ENCODE data around the gene FMN1.

The FMN1 gene

DNA sequence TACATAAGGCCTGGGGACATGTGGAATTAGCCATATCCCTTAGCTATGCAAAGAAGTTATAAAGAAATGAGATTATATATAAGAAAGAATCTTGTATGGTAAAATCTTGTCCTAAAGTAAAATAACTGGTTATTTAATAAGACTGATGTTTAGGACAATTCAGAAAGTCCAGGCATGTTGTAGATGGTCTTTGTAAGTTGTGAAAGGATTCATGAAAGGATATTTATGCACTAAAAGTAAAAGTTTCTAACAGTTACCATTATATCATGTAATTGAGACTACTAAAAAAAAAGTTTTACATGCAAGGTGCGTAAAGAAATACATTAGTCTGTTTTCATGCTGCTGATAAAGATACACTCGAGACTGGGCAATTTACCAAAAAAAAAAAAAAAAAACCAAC lies 146.3 kb downstream of the FMN1 start:
- no peak for DNase-seq

DNA sequence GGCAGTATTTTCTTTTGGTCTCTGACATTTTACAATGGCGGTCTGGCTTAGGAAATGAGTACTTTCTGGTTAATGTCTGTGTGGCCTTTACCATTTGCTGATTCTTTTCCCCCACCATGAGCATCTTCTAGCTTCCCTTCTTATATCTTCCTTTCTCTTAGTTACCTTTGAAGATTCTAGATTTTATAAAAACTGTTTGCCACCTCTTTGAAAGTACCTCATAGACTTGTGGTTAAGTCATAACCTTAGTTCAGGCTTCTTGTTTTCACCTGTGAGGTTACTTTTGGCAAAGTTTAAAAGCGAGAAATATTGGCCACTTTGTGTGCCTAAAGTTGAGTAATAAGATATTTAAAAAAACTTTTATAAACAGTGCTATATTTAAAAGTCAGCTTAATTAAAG lies 147.4 kb downstream of the FMN1 start:
- DNase-seq = no peak

DNA sequence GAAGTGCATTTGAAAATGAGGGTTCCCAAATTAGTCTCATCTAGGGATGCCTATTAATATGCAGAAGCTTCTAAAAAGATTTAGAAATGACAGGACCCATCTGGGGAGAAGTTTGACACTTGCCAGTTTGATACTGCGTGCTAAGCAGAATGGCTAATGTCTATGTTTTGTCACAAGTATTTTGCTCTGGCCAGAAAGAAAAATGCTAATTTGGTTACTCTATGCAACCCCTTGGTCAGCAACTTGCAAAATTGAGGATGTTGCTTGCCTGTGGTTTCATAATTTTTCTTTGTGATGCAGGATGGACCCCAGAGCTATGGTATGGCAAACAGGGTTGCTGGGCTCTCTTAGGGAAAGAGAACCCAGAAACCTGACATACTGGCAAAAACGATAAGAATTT lies 148.2 kb downstream of the FMN1 start:
- DNase-seq = no peak

DNA sequence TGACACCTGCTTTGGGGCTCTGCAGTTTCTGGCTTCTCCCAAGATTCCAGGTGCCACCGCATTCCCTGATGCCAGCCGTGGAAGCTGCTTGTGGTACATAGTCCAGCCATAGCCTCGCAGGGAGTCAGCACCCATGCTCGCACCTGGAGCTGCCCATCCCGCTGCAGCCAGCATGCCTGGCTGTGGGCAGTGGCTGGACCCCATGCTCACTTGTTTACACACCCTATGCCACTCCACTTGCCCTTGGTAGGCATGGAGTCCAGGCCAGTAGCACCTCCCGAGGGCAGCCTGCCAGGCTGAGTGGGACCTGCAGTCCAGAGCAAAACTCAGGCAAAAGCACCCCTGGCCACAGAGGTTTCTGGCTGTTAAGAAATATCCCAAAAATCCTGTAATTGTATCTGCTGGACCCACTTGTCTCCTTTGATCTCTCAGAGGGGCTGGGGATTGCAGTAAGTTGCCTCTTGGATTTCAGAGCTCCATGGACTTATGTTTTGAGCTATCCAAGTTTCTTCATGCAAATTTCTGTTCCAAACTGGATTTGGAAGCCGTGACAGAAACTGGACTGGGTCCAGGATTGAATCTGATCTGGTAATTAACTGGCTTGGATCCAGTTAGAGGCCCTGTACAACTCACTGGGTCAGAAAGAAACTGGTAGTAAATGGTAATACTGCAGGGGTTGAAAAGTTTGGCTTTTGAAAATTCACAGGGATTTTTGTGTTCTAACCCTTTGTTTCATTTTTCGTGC lies 149.3 kb downstream of the FMN1 start:
- DNase-seq = no peak

DNA sequence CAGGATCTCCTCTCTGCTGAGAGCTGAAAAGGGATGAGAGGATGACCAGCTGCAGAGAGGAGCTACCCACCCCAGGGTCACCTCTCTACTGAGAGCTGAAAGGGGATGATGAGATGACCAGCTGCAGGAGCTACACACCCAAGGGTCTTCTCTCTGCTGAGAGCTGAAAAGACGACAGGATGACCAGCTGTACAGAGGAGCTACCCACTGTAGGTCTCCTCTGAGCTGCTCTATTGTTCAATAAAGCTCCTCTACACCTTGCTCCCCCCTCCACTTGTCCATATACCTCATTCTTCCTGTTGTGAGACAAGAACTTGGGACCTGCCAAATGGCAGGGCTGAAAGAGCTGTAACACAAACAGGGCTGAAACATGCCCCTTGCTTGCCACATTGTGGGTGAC lies 149.9 kb downstream of the FMN1 start:
- DNase-seq = no peak

DNA sequence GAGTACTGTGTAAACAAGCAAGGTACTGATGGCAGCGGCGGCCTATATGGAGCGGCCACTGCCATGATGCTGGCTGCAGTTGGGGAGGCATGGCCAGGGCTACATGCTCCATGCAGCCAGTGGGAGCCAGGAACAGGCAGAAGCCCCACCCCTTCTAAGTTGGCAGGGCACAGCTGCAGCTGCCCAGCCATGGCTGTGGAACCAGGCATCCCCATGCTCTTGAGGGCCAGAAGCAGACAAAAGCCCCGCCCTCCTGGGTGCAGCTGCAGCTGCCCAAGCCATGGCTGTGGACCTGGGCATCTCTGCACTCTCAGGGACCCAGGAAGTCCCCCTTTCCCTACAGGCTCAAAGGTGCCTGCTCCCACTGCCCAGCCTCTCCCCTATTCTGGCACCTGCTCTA lies 150.9 kb downstream of the FMN1 start:
- DNase-seq = no peak

DNA sequence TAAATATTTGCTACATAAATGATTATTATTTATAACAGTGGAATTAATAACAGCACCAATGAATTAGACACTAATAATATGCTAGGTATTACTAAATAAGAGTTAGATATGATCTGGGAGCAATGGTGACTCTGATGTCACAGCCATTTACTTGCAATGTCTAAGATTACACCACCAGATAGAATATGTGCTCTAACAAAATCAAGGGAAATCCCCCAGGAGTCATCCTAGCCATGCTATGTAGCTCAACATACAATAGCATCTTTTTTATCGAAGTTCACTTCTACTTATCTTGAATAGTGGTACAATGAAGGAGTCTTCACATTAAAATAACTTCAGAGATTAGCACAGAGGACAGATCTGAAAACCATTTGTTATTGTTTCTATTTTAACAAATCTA lies 154.0 kb downstream of the FMN1 start:
- no peak for DNase-seq

DNA sequence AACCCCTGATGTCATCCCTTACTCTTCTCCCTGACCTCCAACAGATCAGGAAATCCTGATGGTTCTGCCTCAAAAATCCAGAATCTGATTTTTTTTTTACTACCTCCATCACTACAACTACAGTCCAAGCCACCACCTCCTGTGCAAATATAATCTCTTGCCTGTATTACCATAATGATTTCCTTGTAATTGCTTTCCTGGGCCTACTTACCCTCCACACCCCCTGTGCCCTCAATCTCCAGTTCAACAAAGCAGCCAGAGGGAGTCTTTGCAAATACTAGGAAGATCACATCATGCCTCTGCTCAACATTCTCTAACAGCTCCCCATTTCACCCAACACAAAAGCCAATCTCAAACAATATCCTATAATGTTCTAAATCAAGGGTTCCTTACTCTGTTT lies 159.9 kb downstream of the FMN1 start:
- no peak for DNase-seq

DNA sequence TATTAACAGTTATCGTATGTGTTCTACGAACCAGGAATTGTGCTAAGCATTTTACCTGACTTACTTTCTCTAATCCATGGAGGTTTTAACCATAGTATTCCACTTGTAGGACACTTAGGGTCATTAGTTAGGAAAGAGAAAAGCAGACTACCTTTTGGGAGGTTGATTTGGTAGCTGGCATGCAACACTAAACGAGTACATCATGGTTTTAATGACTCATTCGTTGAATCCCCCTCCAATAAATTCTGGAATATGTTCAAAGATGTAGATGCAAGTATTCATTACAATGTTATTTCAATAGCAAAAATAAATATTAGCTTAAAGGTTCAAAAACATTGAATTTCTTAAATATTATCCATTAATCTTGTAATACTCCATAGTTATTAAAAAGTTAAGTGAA lies 162.5 kb downstream of the FMN1 start:
- no peak for DNase-seq

DNA sequence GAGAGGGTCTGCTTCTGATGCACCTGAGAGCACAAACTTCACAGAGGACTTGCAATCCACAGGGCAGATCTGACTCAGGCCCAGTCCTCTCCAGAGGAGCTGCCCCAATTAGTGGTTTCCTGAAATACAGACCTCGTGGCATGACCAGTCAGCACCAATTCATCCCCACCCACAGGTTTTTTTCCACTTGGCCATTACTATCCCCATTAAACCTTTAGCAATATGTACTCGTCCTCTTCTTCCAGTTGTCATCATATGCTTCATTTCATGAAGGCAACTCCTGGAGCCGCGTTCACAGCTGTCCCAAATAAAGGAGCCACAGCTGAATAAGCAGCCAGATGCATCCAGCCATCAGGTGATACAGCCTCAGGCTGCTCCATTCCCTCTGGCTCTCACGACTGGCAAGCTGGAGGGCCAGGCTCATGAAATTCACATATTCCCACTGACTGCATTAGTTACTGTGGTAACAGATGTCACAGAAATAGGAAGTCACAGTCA lies 163.1 kb downstream of the FMN1 start:
- peak; percentile 35 for DNase-seq

DNA sequence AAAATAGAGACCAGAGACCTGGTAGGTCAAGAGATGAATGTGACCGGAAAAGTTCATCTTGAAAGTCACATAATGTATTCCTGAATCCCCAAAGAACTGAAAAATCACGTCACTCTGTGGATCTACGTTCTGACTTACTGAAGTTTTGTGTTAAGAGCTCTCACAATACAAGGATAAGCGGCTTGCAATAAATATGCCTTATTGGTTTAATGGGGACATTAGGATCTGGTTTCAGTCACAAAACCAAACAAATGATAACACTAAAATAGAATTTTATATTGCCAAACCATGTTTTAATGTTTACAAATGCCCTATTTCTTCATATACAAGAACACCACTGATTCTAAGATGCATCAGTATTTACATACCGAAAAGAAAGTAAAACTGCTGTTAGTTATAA lies 164.2 kb downstream of the FMN1 start:
- DNase-seq = no peak

DNA sequence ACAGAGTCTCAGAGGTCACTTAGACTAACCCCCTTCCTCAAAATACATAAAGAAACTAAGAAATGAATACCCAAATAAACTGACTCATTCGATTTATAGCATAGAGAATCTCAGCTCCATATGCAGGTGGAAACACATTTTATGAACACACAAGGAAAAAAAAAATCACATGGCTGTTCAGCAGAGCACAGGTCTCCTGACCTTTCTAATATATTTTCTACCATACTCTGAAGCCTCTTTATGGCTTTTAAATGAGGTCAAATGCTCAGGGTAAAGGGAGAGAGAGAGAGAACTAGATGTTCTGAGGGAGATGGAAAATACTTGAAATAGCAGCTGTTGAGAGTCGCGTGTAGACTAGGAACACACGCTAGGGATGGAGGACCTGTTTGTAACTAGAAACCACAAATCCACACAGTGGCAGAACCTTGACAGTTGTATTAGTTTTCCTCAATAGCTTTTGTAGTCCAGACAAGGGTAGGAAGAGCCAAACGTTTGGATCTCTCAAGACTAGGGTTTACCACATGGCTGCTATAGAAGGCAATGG lies 165.3 kb downstream of the FMN1 start:
- no peak for DNase-seq

DNA sequence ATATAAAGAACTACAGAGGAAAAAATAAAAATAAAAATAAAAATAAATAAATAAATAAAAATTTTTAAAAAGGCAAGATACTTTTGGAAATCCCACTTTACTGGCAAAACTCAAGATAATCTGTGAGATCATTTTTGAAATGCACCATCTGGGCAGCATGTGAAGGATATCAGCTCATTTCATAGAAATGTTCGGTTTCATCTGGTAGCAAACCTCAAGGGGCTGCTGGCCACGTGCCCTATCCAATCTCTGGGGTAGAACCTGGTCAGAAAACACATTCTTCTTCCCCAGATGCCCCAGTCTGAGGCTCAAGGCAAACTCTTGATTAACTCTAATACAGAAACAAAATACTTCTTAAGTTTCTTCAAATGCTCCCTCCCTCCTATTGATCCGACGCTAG lies 166.0 kb downstream of the FMN1 start:
- DNase-seq = peak; percentile 23

DNA sequence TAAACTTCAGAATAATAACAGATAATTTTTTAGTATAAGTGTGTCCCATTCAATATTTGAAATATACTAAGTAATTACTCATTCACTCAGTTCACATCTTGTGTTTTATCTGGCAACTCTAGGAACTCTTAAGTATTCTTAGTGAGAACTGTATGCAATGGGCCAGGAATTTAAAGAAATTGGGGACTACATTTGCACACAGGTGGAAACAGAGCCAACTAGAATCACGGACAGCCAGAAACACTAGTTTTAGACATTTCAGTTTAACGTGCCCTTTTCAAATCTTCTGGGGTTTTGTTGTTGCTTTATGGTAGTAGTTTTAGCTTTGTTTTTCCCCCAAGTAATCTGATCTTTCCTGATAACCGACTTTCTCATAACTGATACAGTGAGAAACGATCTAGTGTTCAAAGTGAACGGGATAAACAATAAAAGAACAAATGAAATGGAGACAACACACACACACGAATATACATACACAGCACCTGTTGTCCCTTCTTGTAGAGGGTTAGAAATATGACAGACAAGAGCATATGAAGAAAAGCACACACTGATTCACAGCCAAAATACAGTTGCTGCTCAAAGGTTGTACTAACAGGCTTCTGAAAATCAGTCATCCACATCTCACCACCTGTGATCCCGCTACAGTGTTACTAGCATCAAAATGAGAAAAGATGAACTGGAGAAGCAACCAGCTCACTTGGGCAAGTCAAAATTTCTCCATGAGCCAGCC lies 167.0 kb downstream of the FMN1 start:
- no peak for DNase-seq

DNA sequence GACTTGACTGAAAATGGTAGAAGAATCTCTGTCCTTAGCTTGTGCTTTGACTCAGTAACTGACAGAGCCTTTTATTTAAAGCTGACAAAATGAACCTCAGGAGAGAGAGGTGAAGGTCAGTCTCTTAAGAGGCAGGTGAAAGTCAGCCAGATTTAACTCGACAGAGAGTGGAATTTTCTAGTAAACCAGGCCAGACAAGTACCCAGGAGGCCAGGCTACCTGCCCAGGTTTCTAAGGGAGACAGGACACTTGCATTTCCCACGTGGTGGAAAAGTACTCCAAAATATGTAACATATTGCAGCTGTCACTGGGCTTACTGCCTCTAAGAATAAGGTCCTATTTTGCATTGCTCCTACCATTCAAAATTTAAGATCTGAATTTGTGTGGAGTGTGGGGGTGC lies 167.9 kb downstream of the FMN1 start:
- DNase-seq = no peak

DNA sequence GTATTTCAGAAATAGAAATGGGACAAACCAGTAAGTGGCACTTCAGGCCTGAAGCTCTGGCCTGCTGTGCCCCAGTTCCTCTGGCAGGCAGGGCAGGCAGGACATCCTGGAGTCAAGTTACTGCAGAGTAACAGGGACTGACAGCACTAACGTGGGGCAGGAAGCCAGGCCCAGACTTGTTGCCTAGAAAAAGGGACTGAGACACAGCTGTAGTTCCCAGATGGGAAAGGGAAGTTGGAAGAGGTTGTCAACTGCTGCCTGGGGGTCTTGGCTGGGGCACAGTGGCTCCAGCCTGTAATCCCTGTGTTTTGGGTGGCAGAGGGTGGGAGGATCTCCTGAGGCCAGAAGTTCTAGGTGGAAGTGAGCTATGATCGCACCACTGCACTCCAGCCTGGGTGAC lies 171.9 kb downstream of the FMN1 start:
- DNase-seq = peak; percentile 65

DNA sequence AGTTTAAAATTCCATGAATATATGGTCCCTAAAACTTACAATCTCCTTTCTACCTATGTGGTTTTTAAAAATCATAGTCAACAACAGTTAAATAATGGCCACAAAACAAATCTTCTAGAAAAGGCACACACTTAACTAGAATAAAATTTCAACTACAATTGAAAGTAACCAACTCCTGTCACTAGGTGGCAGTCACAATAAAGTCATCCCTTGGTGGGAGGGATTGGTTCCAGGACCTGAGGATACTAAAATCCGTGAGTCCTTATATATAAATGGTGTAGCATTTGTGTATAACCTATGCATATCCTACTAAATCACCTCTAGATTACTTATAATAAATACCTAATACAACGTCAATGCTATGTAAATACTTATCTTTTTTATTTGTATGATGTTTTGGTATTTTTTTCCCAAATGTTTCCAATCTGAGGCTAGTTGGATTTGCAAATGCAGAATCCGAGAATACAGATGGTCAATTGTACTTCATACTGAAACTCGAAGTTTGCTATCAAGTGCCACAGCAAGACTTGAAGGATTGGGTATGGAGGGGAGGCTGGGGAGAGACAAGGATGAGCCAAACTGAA lies 172.6 kb downstream of the FMN1 start:
- peak; percentile 67 for DNase-seq

DNA sequence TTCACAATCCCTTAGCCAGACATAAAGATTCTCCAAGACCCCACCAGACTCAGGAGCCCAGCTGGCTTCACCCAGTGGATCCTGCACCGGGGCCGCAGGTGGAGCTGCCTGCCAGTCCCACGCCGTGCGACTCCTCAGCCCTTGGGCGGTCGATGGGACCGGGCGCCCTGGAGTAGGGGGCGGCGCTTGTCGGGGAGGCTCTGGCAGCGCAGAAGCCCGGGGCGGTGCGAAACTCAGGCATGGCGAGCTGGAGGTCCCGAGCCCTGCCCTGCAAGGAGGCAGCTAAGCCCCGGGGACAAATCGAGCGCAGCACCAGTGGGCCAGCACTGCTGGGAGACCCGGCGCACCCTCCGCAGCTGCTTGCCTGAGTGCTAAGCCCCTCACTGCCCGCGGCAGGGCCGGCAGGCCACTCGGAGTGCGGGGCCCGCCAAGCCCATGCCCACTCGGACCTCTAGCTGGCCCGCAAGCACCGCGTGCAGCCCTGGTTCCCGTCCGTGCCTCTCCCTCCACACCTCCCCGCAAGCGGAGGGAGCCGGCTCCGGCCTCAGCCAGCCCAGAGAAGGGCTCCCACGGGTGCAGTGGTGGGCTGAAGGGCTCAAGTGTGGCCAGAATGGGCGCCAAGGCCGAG lies 175.0 kb downstream of the FMN1 start:
- no peak for DNase-seq

DNA sequence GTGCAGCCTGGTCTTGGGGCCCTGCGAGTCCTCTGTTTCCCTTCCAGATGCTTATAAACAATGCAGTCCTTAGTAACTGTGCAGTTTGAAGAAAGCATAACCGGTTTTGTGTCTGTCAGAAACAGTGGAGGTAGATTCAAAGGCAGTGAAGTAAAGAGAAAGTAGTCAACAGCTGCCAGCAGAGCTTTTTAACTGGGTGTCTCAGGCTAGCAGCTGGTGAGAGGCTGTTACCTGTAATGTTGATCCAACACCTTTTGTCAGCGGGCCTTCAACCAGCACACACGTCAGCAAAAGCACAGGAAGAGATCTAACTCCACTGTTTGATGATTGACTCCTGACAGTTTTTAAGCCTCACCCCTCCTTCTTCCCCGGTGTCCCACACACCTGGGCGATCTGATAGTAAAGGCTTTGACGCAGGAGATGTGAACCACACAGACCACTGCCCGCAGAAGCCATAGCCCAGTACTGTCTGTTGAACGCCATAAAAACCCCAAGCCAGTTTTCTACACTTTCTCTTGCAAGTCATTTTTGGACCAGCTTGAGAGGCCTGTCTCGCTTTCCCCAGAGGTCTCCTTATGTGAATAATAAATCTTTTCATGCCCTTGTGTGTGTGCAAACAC lies 178.0 kb downstream of the FMN1 start:
- DNase-seq = no peak

DNA sequence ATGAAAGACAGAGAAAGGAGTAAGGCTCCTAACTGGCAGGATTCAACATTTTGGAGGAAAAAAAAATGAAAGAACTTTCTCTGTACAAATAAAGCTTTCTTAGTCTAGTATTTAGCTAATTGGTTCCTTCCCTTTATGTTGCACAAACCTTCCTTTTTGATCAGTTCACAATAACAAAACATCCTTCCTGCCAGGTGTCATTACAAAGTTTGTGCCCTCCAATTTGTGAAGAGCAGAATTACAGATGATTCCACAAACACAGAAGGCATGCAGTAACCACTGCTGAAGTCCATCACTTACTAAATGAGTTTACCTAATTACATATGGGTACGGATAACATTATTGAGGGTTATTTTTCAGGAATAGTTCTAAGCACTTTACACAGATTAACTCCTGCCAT lies 179.9 kb downstream of the FMN1 start:
- DNase-seq = no peak

DNA sequence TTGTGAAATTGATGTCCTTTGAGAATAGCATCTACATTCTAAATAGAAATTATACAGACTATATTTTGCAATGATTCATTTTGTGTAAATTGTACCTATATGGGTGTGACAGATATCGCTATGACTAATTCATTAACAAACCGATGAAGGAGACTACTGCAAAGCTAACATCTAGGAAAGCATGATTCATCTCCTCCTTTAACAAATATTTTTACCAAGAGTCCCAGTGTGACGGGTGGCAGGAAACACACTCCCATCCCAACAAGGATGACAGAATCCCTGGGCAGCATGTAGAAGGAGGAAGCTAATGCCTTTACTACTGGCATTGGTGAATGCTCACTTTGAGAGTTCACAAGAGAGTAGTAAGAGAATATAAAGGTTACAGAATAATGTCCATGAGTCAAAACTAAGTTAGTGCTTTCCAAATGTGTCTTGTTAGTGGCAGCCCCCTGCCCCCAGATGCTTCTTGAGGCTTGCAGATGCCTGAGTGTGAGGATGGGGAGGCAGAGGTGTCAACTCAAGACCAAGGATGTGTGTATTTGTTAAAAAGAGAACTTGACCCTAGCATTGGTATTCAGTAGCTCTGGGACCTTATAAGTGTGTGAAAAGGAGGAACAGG lies 180.6 kb downstream of the FMN1 start:
- peak; percentile 74 for DNase-seq

DNA sequence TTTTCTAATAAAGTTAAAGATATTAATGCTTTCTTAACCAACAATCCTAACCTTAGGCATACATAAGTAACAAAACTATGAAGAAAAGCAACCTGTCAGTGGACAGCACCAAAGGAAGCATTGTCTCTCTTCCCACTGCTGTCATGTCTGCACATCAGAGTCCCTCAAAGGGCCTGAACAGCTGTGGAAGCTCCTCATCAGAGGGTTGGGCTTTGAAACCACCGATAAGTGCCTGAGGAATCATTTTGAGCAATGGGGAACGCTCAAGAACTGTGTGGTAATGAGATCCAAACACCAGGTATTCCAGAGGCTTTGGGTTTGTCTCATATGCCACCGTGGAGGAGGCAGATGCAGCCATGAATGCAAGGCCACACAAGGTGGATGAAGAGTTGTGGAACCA lies 182.5 kb downstream of the FMN1 start:
- DNase-seq = no peak

Data from fibroblast of skin of scalp (primary cell).